OCI-LY3 (cell line): Measurements from ENCODE around the gene MAN2A1.

Experiments used
- H2AFZ ChIP-seq: fragments of 200-600, 300-600 bp; shearing (Covaris generic); 2 replicates; pipeline ENCODE4 v1.6.0; 2014; ENCODE audit warnings: antibody characterized with exemption, low read depth, low read length
- H3K27ac ChIP-seq: fragments of 200-600, 300-600 bp; sonication (generic); 2 replicates; pipeline ENCODE4 v1.5.1; 2014; ENCODE audit warnings: mild to moderate bottlenecking, low read length, moderate library complexity, mixed read lengths
- H3K27me3 ChIP-seq: fragments of 200-600, 300-600 bp; sonication (generic); 2 replicates; pipeline ENCODE4 v1.6.1; 2014; ENCODE audit warnings: low read depth, low read length, mixed read lengths
- H3K36me3 ChIP-seq: fragments of 200-600, 300-600 bp; sonication (generic); replicated peaks from 2 replicates; pipeline ENCODE3; 2014; ENCODE audit warnings: low read depth, low read length, mixed read lengths
- H3K4me1 ChIP-seq: fragments of 300-600, 200-600 bp; sonication (generic); 2 replicates; pipeline ENCODE4 v1.6.1; 2014; ENCODE audit warnings: low read length, mixed read lengths
- H3K4me2 ChIP-seq: fragments of 200-600, 300-600 bp; sonication (generic); 2 replicates; pipeline ENCODE4 v1.6.1; 2014; ENCODE audit warnings: low read length, mixed read lengths
- H3K4me3 ChIP-seq: fragments of 300-600, 200-600 bp; sonication (generic); 2 replicates; pipeline ENCODE4 v1.5.1; 2014; ENCODE audit warnings: antibody characterized with exemption, mild to moderate bottlenecking, low read length, moderate library complexity
- H3K79me2 ChIP-seq: fragments of 300-600, 200-600 bp; shearing (Covaris generic); 2 replicates; pipeline ENCODE4 v1.6.1; 2014; ENCODE audit warnings: mild to moderate bottlenecking, low read length, mixed read lengths
- H3K9ac ChIP-seq: fragments of 300-600, 200-600 bp; shearing (Covaris generic); 2 replicates; pipeline ENCODE4 v1.6.0; 2014; ENCODE audit warnings: mild to moderate bottlenecking, low read length, moderate library complexity
- H3K9me3 ChIP-seq: fragments of 200-600, 300-600 bp; shearing (Covaris generic); 2 replicates; pipeline ENCODE4 v1.6.1; 2014; ENCODE audit warnings: low read length, mixed read lengths; ENCODE audit not compliant: insufficient read depth
- H4K20me1 ChIP-seq: fragments of 200-600, 300-600 bp; sonication (generic); 2 replicates; pipeline ENCODE4 v1.6.1; 2016; ENCODE audit warnings: low read length, mixed read lengths; ENCODE audit not compliant: insufficient read depth
- EZH2phosphoT487 ChIP-seq: fragments of 200-600 bp; shearing (Covaris generic); IDR thresholded peaks from 2 replicates; pipeline ENCODE4 v1.6.1; 2018; ENCODE audit warnings: antibody characterized with exemption, mixed run types, low read depth
- TF ChIP-seq, protein P1 (sequence below): fragments of 200-600, 300-600 bp; sonication (generic); IDR thresholded peaks from 2 replicates; pipeline ENCODE4 v1.5.1; 2014; ENCODE audit warnings: antibody characterized with exemption, low read length, low read depth

MAN2A1 gene

DNA sequence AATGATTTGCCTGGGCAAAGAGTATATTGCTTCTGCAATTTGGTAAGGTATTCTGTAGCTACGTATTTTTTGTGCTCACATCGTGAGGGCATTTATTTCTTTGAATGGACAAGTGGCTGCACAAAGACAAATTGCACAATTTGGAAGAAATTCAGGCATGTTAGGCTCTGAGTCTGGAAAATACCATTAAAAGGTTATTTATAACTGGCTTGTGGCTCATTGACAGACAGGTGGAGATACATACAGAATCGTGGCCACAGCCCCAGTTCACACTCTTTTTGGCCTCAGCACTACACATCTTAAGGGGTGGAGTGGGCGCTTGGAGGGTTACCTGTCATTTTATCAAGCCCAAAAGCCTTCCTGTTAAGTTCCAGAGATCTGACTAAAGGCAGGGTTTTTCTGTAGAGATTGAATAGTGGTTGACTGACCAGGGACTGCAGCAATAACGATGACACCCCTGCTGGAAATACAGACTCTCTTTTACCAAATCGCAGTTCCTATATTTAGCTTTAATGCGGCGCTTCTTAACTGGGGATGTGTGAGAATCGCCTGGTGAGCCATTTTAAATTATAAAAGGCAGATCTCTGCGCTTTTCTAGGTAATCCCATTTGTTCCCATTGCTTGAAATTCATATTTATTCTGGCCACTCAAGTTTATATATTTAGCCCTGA, 14.7 kb downstream of the MAN2A1 start:
- no peak overlapping the region for H3K4me2 ChIP-seq
- H3K4me1 ChIP-seq: peaks cover 40% of the 10 kb centered on the region
- H3K27ac ChIP-seq: no peak overlapping the region
- H3K4me3 ChIP-seq: no peak overlapping the region
- peaks cover 14% of the 10 kb centered on the region for H3K36me3 ChIP-seq
- TF ChIP-seq EZH2phosphoT487: no peak
- TF ChIP-seq, protein P1, sequence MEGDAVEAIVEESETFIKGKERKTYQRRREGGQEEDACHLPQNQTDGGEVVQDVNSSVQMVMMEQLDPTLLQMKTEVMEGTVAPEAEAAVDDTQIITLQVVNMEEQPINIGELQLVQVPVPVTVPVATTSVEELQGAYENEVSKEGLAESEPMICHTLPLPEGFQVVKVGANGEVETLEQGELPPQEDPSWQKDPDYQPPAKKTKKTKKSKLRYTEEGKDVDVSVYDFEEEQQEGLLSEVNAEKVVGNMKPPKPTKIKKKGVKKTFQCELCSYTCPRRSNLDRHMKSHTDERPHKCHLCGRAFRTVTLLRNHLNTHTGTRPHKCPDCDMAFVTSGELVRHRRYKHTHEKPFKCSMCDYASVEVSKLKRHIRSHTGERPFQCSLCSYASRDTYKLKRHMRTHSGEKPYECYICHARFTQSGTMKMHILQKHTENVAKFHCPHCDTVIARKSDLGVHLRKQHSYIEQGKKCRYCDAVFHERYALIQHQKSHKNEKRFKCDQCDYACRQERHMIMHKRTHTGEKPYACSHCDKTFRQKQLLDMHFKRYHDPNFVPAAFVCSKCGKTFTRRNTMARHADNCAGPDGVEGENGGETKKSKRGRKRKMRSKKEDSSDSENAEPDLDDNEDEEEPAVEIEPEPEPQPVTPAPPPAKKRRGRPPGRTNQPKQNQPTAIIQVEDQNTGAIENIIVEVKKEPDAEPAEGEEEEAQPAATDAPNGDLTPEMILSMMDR: no peak
- H3K9me3 ChIP-seq: no peaks in the 10 kb centered on the region
- no peak overlapping the region for H3K9ac ChIP-seq
- no peaks in the 10 kb centered on the region for H3K27me3 ChIP-seq
- H2AFZ ChIP-seq: no peak overlapping the region
- H3K79me2 ChIP-seq: peaks cover 99% of the 10 kb centered on the region
- peaks cover 53% of the 10 kb centered on the region for H4K20me1 ChIP-seq

DNA sequence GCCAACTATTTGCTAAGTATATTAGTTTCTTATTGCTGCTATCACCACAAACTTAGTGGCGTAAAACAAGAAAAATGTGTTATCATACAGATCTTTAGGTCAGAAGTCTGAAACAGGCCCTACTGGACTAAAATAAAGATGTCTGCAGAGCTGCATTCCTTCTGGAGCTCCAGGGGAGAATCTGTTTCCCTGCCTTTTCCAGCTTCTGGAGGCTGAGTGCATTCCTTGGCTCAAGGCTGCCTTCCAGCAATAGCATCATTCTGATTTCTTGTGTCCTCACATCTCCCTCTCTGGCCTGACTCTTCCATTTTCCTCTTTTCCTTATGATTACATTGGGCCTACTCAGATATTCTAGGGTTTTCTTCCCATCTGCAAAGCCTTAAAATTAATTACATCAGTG, 15.9 kb downstream of the MAN2A1 start:
- Histone ChIP-seq H3K36me3 (peaks cover 7% of the 10 kb centered on the region), H3K4me1 (peaks cover 36% of the 10 kb centered on the region), H3K4me2 (no peak overlapping the region), H3K4me3 (no peak overlapping the region), H4K20me1 (peaks cover 53% of the 10 kb centered on the region), H3K27me3 (no peaks in the 10 kb centered on the region), H3K9me3 (no peaks in the 10 kb centered on the region), H2AFZ (no peak overlapping the region), H3K79me2 (peaks cover 99% of the 10 kb centered on the region), H3K27ac (no peak overlapping the region), H3K9ac (no peak overlapping the region)
- no peak for TF ChIP-seq EZH2phosphoT487
- TF ChIP-seq, protein P1: no peak

DNA sequence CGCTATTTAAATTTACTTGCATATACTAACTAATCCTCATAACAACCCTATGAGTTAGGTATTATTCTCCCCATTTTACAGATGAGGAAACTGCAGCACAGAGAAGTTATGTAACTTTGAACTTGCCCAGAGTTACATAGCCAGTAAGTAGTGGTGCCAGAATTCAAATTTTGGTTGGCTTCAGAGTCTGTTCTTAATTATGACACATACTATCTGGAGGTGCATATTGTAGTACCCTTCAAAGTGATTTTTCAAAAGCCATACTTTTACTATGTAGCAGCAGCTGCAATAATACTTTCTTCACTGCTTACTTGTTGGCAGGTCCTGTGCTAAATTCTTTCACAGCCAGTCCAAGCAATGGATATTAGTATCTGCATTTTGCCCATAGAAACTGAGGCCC, 16.4 kb downstream of the MAN2A1 start:
- Histone ChIP-seq H3K4me3 (no peak overlapping the region), H3K4me1 (peaks cover 31% of the 10 kb centered on the region), H3K9ac (no peak overlapping the region), H4K20me1 (peaks cover 54% of the 10 kb centered on the region), H3K27ac (no peak overlapping the region), H3K27me3 (no peaks in the 10 kb centered on the region), H2AFZ (no peak overlapping the region), H3K9me3 (no peaks in the 10 kb centered on the region), H3K4me2 (no peak overlapping the region), H3K79me2 (peaks cover 99% of the 10 kb centered on the region), H3K36me3 (peaks cover 3% of the 10 kb centered on the region)
- TF ChIP-seq, protein P1: no peak
- TF ChIP-seq EZH2phosphoT487: no peak

DNA sequence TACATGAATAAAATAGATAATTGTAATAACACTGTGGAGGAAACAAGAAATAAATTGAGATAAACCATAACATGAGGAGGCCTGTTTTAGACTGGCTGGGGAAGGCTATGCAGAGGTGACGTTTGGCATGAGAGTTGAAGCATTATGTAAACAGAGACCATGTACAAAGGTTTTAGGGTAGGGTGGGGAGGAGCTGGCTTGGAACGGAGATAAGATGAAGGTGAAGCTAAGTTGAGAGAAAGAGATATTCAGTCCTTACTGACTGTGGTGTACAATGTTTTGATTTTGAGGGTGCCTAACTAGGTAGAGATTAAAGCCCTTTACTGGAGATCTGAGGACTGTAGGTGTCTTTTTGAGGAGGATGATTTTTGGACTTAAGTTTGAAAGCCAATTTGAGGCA, 17.8 kb downstream of the MAN2A1 start:
- Histone ChIP-seq H3K9me3 (no peaks in the 10 kb centered on the region), H3K4me3 (no peak overlapping the region), H3K79me2 (peaks cover 99% of the 10 kb centered on the region), H3K36me3 (no peaks in the 10 kb centered on the region), H2AFZ (no peak overlapping the region), H3K27ac (no peak overlapping the region), H3K4me1 (peaks cover 28% of the 10 kb centered on the region), H4K20me1 (peaks cover 58% of the 10 kb centered on the region), H3K9ac (no peak overlapping the region), H3K27me3 (no peaks in the 10 kb centered on the region), H3K4me2 (no peak overlapping the region)
- TF ChIP-seq, protein P1: no peak
- TF ChIP-seq EZH2phosphoT487: no peak
